Thyroid gland (tissue), 4 donors: ENCODE measurements around the gene DPYSL4. TPM values are rescaled to one million over a fixed set of nuclear protein-coding genes. Genes with fewer than 3 reads are reported as not detected.

ENCODE experiments used
- DNase-seq, 2 donors: peaks; one replicate each; pipeline ENCODE4 v3.0.0-alpha.2; 2019
- H3K27ac ChIP-seq, 3 donors: fragments of 200-600 bp; sonication (generic); 1 replicate in 2 of 3; 2 replicates in 1 of 3; pipeline ENCODE4 v1.5.1; 2016 to 2019; ENCODE audit warnings: mild to moderate bottlenecking in 1 of 3, moderate library complexity in 1 of 3
- H3K27me3 ChIP-seq: fragments of 200-600 bp; sonication (generic); one replicate; pipeline ENCODE4 v1.5.1; 2019
- H3K36me3 ChIP-seq, 2 donors: fragments of 200-600 bp; sonication (generic); one replicate each; pipeline ENCODE4 v1.5.1; 2016 to 2019
- H3K4me1 ChIP-seq, 2 donors: fragments of 200-600 bp; sonication (generic); one replicate each; pipeline ENCODE4 v1.5.1; 2017 to 2019
- H3K4me3 ChIP-seq, 3 donors: fragments of 200-600 bp; sonication (generic); replicated peaks in 1 of 3; 1 replicate in 2 of 3; 2 replicates in 1 of 3; pipeline ENCODE4 v1.5.1; 2016; ENCODE audit warnings: mild to moderate bottlenecking in 1 of 3
- H3K9me3 ChIP-seq: fragments of 200-600 bp; sonication (generic); one replicate; pipeline ENCODE4 v1.5.1; 2017
- CTCF ChIP-seq, 6 experiments: fragments of 200-600 bp in 3 of 6; fragments of 450-650 bp in 3 of 6; sonication (generic) in 3 of 6; IDR thresholded peaks; one replicate each; pipeline ENCODE4 v1.5.1; 2016 to 2019; ENCODE audit warnings: antibody characterized with exemption in 6 of 6, mild to moderate bottlenecking in 2 of 6, inconsistent platforms in 1 of 6, moderate library complexity in 1 of 6
- POLR2A ChIP-seq, 2 donors: fragments of 450-650 bp; IDR thresholded peaks; one replicate each; pipeline ENCODE4 v1.6.1; 2017; ENCODE audit warnings: antibody characterized with exemption in 2 of 2, mild to moderate bottlenecking in 2 of 2, moderate library complexity in 1 of 2
- WGBS, 2 donors: methylation state at CpG; one replicate each; pipeline ENCODE4 v1.1.5; 2017; 5-methylcytosine and 5-hydroxymethylcytosine counted together
- intact Hi-C: fragments of 100-400 bp; cut with DNase I; formaldehyde crosslinking; loops from one replicate; pipeline ENCODE4 v1.15.1; 2023
- total RNA-seq, 4 donors: library from RNA; depleted of rRNA; stranded (reverse); fragments of >200 nt; gene quantifications; one replicate each; pipeline ENCODE4 v1.2.3, GENCODE V29; 2016

Gene DPYSL4
- total RNA-seq, 4 donors from 2014 or later = 0.54 to 1.5 (median 0.81) TPM

GRCh38 chr10:132166216-132166950 is 20.4 kb upstream of the DPYSL4 start:
- DNase-seq = no peak
- no peaks in the 10 kb centered on the region for H3K9me3 ChIP-seq
- no peaks in the 10 kb centered on the region for H3K27me3 ChIP-seq
- H3K36me3 ChIP-seq = no peaks in the 10 kb centered on the region
- peaks cover 11 to 16% of the 10 kb centered on the region in 2 donors for H3K4me1 ChIP-seq
- WGBS, 2 donors = 86% methylated on average over 23 of the region's 23 CpGs
- no peak overlapping the region for H3K27ac ChIP-seq
- no peak for TF ChIP-seq POLR2A (IDR thresholded peaks at IDR 0.05)
- no peak for TF ChIP-seq CTCF (IDR thresholded peaks at IDR 0.05)
- intact Hi-C loops = no loop called here
- no peak overlapping the region for H3K4me3 ChIP-seq

DNA sequence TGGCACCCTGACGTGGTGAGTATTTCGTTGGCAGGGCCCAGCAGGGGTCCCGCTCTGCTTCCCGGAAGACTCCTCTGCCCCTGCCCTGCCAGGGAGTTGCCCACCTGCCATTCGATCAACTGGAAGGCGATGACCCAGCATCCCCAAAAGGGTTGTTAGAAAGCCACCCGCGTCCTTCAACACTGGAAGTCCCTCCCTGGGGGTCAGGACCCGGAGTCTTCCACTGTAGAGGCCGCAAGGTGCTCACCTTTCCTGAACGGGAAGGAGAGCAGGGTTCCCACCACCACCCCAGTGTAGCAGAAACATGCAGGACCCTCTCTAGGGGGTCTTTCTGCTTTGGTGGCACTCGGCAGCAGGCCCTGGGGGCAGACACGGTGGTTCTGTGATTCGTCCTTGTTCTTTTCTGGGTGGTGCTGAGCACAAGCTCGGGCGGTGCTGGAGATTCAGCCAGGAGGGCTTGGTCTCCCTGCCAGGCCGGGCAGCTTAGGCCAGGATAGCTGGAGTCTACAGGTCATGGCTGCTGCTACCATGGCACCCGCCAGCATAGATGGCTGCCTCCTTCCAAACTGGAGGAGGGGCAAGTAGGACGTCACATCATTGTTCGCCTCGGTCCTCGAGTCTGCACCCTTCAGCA is 19.6 kb upstream of the DPYSL4 start:
- Histone ChIP-seq H3K4me3 (no peak overlapping the region), H3K4me1 (peaks cover 7 to 12% of the 10 kb centered on the region in 2 donors), H3K27me3 (no peaks in the 10 kb centered on the region), H3K9me3 (no peaks in the 10 kb centered on the region), H3K36me3 (no peaks in the 10 kb centered on the region), H3K27ac (no peak overlapping the region)
- WGBS, 2 donors = 89 to 90% methylated on average over 14 to 16 of the region's 22 CpGs
- no peak for DNase-seq
- intact Hi-C loops = no loop called here
- no peak for TF ChIP-seq CTCF (IDR thresholded peaks at IDR 0.05)
- no peak for TF ChIP-seq POLR2A (IDR thresholded peaks at IDR 0.05)

- Histone ChIP-seq H3K27me3 (no peaks in the 10 kb centered on the region), H3K4me3 (no peak overlapping the region), H3K36me3 (no peaks in the 10 kb centered on the region), H3K9me3 (no peaks in the 10 kb centered on the region), H3K27ac (no peak overlapping the region), H3K4me1 (peaks cover 0 to 4% of the 10 kb centered on the region in 2 donors)
- no peak for TF ChIP-seq POLR2A (IDR thresholded peaks at IDR 0.05)
- TF ChIP-seq CTCF (IDR thresholded peaks at IDR 0.05) = no peak
- WGBS, 2 donors = 88 to 91% methylated on average over 17 of the region's 17 CpGs
- no peak for DNase-seq
- intact Hi-C loops = no loop called here
Measured at GRCh38 chr10:132167976-132168375, 18.8 kb upstream of the DPYSL4 start.

GRCh38 chr10:132168571-132169030 is 18.1 kb upstream of the DPYSL4 start:
- DNase-seq = no peak
- TF ChIP-seq CTCF (IDR thresholded peaks at IDR 0.05) (no peak), POLR2A (IDR thresholded peaks at IDR 0.05) (no peak)
- H3K27ac ChIP-seq = no peak overlapping the region
- H3K27me3 ChIP-seq = no peaks in the 10 kb centered on the region
- H3K4me3 ChIP-seq = no peak overlapping the region
- intact Hi-C loops = no loop called here
- 80 to 90% methylated on average over 5 to 22 of the region's 28 CpGs for WGBS, 2 donors
- no peaks in the 10 kb centered on the region for H3K36me3 ChIP-seq
- H3K9me3 ChIP-seq = no peaks in the 10 kb centered on the region
- H3K4me1 ChIP-seq = no peaks in the 10 kb centered on the region
